GM19043 (cell line): ENCODE data around the gene PPRC1.

Experiments used
- ATAC-seq: cut with Tn5 transposase; IDR thresholded peaks from one replicate; pipeline ENCODE4 v1.9.1; 2021; ENCODE audit warnings: low read depth; ENCODE audit not compliant: unreplicated experiment

PPRC1 gene

GRCh38 chr10:102132563-102133372 lies at the start of gene PPRC1:
Gene PPRC1 (plus strand): TSS chr10:102133040. CDS start chr10:102133069, 29 bp downstream.
- peak; percentile 94 for ATAC-seq

GRCh38 chr10:102083541-102083940 lies 49.3 kb upstream of the PPRC1 start:
- ATAC-seq = no peak

GRCh38 chr10:102085336-102085735 lies 47.5 kb upstream of the PPRC1 start:
- no peak for ATAC-seq

- ATAC-seq = no peak
Measured at GRCh38 chr10:102086196-102086595, 46.6 kb upstream of the PPRC1 start.

- no peak for ATAC-seq
Measured at GRCh38 chr10:102090772-102091171, 42.1 kb upstream of the PPRC1 start.

- ATAC-seq = no peak
Measured at GRCh38 chr10:102096449-102096848, 36.4 kb upstream of the PPRC1 start.

GRCh38 chr10:102101152-102101551 lies 31.7 kb upstream of the PPRC1 start:
- ATAC-seq = no peak

GRCh38 chr10:102102421-102102820 lies 30.4 kb upstream of the PPRC1 start:
- no peak for ATAC-seq

- ATAC-seq = no peak
Measured at GRCh38 chr10:102106998-102107397, 25.8 kb upstream of the PPRC1 start.

GRCh38 chr10:102109166-102110116 lies 23.4 kb upstream of the PPRC1 start:
- ATAC-seq = no peak

GRCh38 chr10:102111276-102111675 lies 21.6 kb upstream of the PPRC1 start:
- ATAC-seq = no peak

- ATAC-seq = no peak
Measured at GRCh38 chr10:102112210-102112817, 20.5 kb upstream of the PPRC1 start.

- no peak for ATAC-seq
Measured at GRCh38 chr10:102113261-102113955, 19.4 kb upstream of the PPRC1 start.

- ATAC-seq = peak; percentile 6
Measured at GRCh38 chr10:102113956-102114857, 18.6 kb upstream of the PPRC1 start.

GRCh38 chr10:102114861-102115618 lies 17.8 kb upstream of the PPRC1 start:
- peak; percentile 58 for ATAC-seq

- no peak for ATAC-seq
Measured at GRCh38 chr10:102115775-102116174, 17.1 kb upstream of the PPRC1 start.

- no peak for ATAC-seq
Measured at GRCh38 chr10:102116656-102117055, 16.2 kb upstream of the PPRC1 start.

GRCh38 chr10:102117391-102118159 lies 15.3 kb upstream of the PPRC1 start:
- no peak for ATAC-seq
